Neural cell (in vitro differentiated cells): ENCODE data around the gene JAG2.

ENCODE experiments used
- CTCF ChIP-seq: fragments of 450-650 bp; IDR thresholded peaks from 2 replicates; pipeline ENCODE4 v1.5.1; 2014; ENCODE audit warnings: antibody characterized with exemption, mild to moderate bottlenecking, moderate library complexity; ENCODE audit not compliant: poor library complexity, severe bottlenecking
- EZH2 ChIP-seq: fragments of 200-600, 300-800 bp; shearing (Covaris generic), sonication (generic); IDR thresholded peaks from 2 replicates; pipeline ENCODE4 v1.6.1; 2014; ENCODE audit warnings: antibody characterized with exemption, low read length, borderline replicate concordance, mild to moderate bottlenecking; ENCODE audit not compliant: insufficient read depth, poor library complexity, severe bottlenecking
- MXI1 ChIP-seq: fragments of 450-650 bp; conservative IDR thresholded peaks from 2 replicates; pipeline ENCODE4 v1.6.1; 2014; ENCODE audit warnings: antibody characterized with exemption, mild to moderate bottlenecking; ENCODE audit not compliant: poor library complexity, severe bottlenecking
- POLR2AphosphoS5 ChIP-seq: IDR thresholded peaks from 2 replicates; pipeline ENCODE4 v1.6.1; 2012
- RAD21 ChIP-seq: fragments of 450-650 bp; conservative IDR thresholded peaks from 2 replicates; pipeline ENCODE4 v1.6.1; 2014; ENCODE audit warnings: antibody characterized with exemption, mild to moderate bottlenecking, moderate library complexity
- REST ChIP-seq: IDR thresholded peaks from 2 replicates; pipeline ENCODE4 v1.6.1; 2012; ENCODE audit warnings: borderline replicate concordance
- SMC3 ChIP-seq: fragments of 450-650 bp; conservative IDR thresholded peaks from 2 replicates; pipeline ENCODE4 v1.6.1; 2014; ENCODE audit warnings: antibody characterized with exemption, mild to moderate bottlenecking, moderate library complexity; ENCODE audit not compliant: poor library complexity

- TF ChIP-seq CTCF (no peak), REST (no peak), RAD21 (no peak), EZH2 (no peak), POLR2AphosphoS5 (no peak), MXI1 (no peak), SMC3 (no peak)
Measured at GRCh38 chr14:105165134-105165704, 3.4 kb downstream of the JAG2 start.
